HEK293 (cell line): ENCODE data around the gene SMIM29.

Experiments used
- CTCF ChIA-PET: fragments of 350-600 bp; formaldehyde crosslinking; extraction: SDS; loops from one replicate; lab custom pipeline; 2021; ENCODE audit warnings: antibody characterized with exemption; lab: Yijun Ruan, JAX
- POLR2A ChIA-PET: fragments of 300-600 bp; formaldehyde crosslinking; extraction: SDS; loops from one replicate; lab custom pipeline; 2020; ENCODE audit warnings: antibody characterized with exemption, inconsistent platforms; lab: Yijun Ruan, JAX
- H3K27ac ChIP-seq: fragments of 200-500 bp; sonication (Bioruptor generic); 2 replicates; pipeline ENCODE4 v1.5.1; 2014; ENCODE audit warnings: low read depth, low read length, control low read depth, inconsistent platforms; ENCODE audit errors: extremely low read depth
- H3K36me3 ChIP-seq, 2 experiments: fragments of 200-500 bp in 1 of 2; sonication (Bioruptor generic) in 1 of 2; 1 replicate in 1 of 2; 2 replicates in 1 of 2; pipeline ENCODE4 v1.5.1; 2014 to 2017; ENCODE audit warnings: inconsistent platforms in 2 of 2, low read length in 2 of 2; ENCODE audit not compliant: control insufficient read depth in 2 of 2, insufficient read depth in 1 of 2
- H3K4me1 ChIP-seq: fragments of 200-500 bp; sonication (Bioruptor generic); 2 replicates; pipeline ENCODE4 v1.5.1; 2014; ENCODE audit warnings: mild to moderate bottlenecking, low read length, inconsistent platforms; ENCODE audit not compliant: control insufficient read depth, insufficient read depth
- H3K4me3 ChIP-seq: 2 replicates; pipeline ENCODE4 v1.5.1; 2011; ENCODE audit warnings: low read depth, mild to moderate bottlenecking, control low read depth, low read length, moderate library complexity
- H3K9me3 ChIP-seq: fragments of 200-500 bp; sonication (Bioruptor generic); 2 replicates; pipeline ENCODE4 v1.5.1; 2014; ENCODE audit warnings: low read depth, low read length, inconsistent platforms; ENCODE audit not compliant: control insufficient read depth, insufficient read depth
- GLI4 ChIP-seq: fragments of 450-650 bp; formaldehyde crosslinking; IDR thresholded peaks from 2 replicates; pipeline ENCODE4 v1.5.1; 2016; ENCODE audit warnings: missing biosample characterization, missing genetic modification characterization
- ZNF202 ChIP-seq: fragments of 450-650 bp; formaldehyde crosslinking; IDR thresholded peaks from 2 replicates; pipeline ENCODE4 v1.5.1; 2016; ENCODE audit warnings: missing biosample characterization, missing genetic modification characterization, borderline replicate concordance
- ZNF221 ChIP-seq: fragments of 450-650 bp; formaldehyde crosslinking; IDR thresholded peaks from 2 replicates; pipeline ENCODE4 v1.5.1; 2017; ENCODE audit warnings: missing biosample characterization, missing genetic modification characterization, borderline replicate concordance
- ZNF292 ChIP-seq: fragments of 450-650 bp; formaldehyde crosslinking; IDR thresholded peaks from 2 replicates; pipeline ENCODE4 v1.5.1; 2016; ENCODE audit warnings: low read depth, missing biosample characterization, missing genetic modification characterization, borderline replicate concordance
- ZNF433 ChIP-seq: fragments of 450-650 bp; formaldehyde crosslinking; IDR thresholded peaks from 2 replicates; pipeline ENCODE4 v1.5.1; 2016; ENCODE audit warnings: missing biosample characterization, missing genetic modification characterization, low read depth
- ZNF473 ChIP-seq: fragments of 450-650 bp; formaldehyde crosslinking; IDR thresholded peaks from 2 replicates; pipeline ENCODE4 v1.5.1; 2017; ENCODE audit warnings: missing biosample characterization, missing genetic modification characterization
- ZNF521 ChIP-seq: fragments of 450-650 bp; formaldehyde crosslinking; IDR thresholded peaks from 2 replicates; pipeline ENCODE4 v1.5.1; 2017; ENCODE audit warnings: missing biosample characterization, mild to moderate bottlenecking, missing genetic modification characterization
- ZNF629 ChIP-seq: fragments of 450-650 bp; formaldehyde crosslinking; IDR thresholded peaks from 2 replicates; pipeline ENCODE4 v1.5.1; 2017; ENCODE audit warnings: missing biosample characterization, missing genetic modification characterization
- ZNF776 ChIP-seq: fragments of 450-650 bp; formaldehyde crosslinking; IDR thresholded peaks from 2 replicates; pipeline ENCODE4 v1.5.0; 2017; ENCODE audit warnings: missing biosample characterization, missing genetic modification characterization, borderline replicate concordance
- ZNF791 ChIP-seq: fragments of 450-650 bp; formaldehyde crosslinking; IDR thresholded peaks from 2 replicates; pipeline ENCODE4 v1.5.1; 2016; ENCODE audit warnings: missing biosample characterization, missing genetic modification characterization
- TF ChIP-seq, protein P1 (sequence below): fragments of 450-650 bp; formaldehyde crosslinking; IDR thresholded peaks from 2 replicates; pipeline ENCODE4 v1.5.1; 2016; ENCODE audit warnings: missing biosample characterization, missing genetic modification characterization
- TF ChIP-seq, protein P2 (sequence below): fragments of 450-650 bp; formaldehyde crosslinking; IDR thresholded peaks from 2 replicates; pipeline ENCODE4 v1.5.1; 2017; ENCODE audit warnings: missing biosample characterization, missing genetic modification characterization
- TF ChIP-seq, protein P3 (sequence below): fragments of 450-650 bp; IDR thresholded peaks from 2 replicates; pipeline ENCODE4 v1.5.1; 2018; ENCODE audit warnings: missing biosample characterization, mild to moderate bottlenecking, missing genetic modification characterization
- TF ChIP-seq, protein P4 (sequence below): fragments of 450-650 bp; formaldehyde crosslinking; IDR thresholded peaks from 2 replicates; pipeline ENCODE4 v1.5.1; 2017; ENCODE audit warnings: missing biosample characterization, missing genetic modification characterization
- TF ChIP-seq, protein P5 (sequence below): fragments of 450-650 bp; formaldehyde crosslinking; IDR thresholded peaks from 2 replicates; pipeline ENCODE4 v1.5.1; 2016; ENCODE audit warnings: missing biosample characterization, missing genetic modification characterization

The SMIM29 gene

DNA sequence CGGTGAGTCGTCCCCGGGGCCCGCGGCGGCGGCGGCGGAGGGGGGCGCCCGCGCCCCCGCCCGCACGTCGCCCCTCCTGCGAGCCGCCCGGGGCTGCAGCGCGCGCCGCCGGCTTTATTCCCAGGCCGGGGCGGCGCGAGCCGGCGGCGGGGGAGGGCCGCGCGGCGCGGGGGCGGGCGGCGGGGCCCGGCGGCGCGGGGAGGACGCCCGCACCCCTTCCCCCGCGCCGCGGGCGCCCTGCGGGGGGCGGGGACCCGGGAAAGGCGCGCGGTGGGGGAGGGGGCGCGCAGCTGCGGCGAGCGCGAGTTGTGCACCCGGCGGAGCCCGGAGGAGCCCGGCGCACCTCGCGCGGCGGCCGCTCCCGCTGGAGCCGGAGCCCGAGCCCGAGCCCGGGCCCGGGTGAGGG is 11.5 kb downstream of the SMIM29 start:
- CTCF ChIA-PET = interaction anchor here (1.7 to 1.8 kb wide), 2 partner anchors 11 to 41 kb away, joined by 9 to 10 read pairs; partner anchors contain the start of gene SMIM29
- H3K27ac ChIP-seq = peak overlapping the region; percentile 88
- TF ChIP-seq ZNF202 (no peak), ZNF473 (no peak), GLI4 (tag by site-specific recombination) (no peak), ZNF776 (no peak), ZNF292 (no peak), ZNF433 (tag by site-specific recombination) (no peak), ZNF791 (no peak), ZNF221 (tag by site-specific recombination) (no peak), ZNF521 (no peak), ZNF629 (no peak)
- TF ChIP-seq, protein P1, sequence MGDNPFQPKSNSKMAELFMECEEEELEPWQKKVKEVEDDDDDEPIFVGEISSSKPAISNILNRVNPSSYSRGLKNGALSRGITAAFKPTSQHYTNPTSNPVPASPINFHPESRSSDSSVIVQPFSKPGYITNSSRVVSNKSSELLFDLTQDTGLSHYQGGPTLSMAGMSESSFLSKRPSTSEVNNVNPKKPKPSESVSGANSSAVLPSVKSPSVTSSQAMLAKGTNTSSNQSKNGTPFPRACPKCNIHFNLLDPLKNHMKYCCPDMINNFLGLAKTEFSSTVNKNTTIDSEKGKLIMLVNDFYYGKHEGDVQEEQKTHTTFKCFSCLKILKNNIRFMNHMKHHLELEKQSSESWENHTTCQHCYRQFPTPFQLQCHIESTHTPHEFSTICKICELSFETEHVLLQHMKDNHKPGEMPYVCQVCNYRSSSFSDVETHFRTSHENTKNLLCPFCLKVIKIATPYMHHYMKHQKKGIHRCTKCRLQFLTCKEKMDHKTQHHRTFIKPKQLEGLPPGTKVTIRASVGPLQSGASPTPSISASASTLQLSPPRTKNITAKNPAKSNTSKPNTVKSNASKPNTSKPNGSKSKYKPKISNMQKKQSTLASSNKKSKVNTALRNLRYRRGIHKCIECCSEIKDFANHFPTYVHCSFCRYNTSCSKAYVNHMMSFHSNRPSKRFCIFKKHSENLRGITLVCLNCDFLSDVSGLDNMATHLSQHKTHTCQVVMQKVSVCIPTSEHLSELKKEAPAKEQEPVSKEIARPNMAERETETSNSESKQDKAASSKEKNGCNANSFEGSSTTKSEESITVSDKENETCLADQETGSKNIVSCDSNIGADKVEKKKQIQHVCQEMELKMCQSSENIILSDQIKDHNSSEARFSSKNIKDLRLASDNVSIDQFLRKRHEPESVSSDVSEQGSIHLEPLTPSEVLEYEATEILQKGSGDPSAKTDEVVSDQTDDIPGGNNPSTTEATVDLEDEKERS (tag by site-specific recombination) = no peak
- TF ChIP-seq, protein P2, sequence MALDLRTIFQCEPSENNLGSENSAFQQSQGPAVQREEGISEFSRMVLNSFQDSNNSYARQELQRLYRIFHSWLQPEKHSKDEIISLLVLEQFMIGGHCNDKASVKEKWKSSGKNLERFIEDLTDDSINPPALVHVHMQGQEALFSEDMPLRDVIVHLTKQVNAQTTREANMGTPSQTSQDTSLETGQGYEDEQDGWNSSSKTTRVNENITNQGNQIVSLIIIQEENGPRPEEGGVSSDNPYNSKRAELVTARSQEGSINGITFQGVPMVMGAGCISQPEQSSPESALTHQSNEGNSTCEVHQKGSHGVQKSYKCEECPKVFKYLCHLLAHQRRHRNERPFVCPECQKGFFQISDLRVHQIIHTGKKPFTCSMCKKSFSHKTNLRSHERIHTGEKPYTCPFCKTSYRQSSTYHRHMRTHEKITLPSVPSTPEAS (tag by site-specific recombination) = no peak
- TF ChIP-seq, protein P3, sequence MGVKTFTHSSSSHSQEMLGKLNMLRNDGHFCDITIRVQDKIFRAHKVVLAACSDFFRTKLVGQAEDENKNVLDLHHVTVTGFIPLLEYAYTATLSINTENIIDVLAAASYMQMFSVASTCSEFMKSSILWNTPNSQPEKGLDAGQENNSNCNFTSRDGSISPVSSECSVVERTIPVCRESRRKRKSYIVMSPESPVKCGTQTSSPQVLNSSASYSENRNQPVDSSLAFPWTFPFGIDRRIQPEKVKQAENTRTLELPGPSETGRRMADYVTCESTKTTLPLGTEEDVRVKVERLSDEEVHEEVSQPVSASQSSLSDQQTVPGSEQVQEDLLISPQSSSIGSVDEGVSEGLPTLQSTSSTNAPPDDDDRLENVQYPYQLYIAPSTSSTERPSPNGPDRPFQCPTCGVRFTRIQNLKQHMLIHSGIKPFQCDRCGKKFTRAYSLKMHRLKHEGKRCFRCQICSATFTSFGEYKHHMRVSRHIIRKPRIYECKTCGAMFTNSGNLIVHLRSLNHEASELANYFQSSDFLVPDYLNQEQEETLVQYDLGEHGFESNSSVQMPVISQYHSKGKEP (tag by site-specific recombination) = no peak
- TF ChIP-seq, protein P4, sequence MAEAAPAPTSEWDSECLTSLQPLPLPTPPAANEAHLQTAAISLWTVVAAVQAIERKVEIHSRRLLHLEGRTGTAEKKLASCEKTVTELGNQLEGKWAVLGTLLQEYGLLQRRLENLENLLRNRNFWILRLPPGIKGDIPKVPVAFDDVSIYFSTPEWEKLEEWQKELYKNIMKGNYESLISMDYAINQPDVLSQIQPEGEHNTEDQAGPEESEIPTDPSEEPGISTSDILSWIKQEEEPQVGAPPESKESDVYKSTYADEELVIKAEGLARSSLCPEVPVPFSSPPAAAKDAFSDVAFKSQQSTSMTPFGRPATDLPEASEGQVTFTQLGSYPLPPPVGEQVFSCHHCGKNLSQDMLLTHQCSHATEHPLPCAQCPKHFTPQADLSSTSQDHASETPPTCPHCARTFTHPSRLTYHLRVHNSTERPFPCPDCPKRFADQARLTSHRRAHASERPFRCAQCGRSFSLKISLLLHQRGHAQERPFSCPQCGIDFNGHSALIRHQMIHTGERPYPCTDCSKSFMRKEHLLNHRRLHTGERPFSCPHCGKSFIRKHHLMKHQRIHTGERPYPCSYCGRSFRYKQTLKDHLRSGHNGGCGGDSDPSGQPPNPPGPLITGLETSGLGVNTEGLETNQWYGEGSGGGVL (tag by site-specific recombination) = no peak
- TF ChIP-seq, protein P5, sequence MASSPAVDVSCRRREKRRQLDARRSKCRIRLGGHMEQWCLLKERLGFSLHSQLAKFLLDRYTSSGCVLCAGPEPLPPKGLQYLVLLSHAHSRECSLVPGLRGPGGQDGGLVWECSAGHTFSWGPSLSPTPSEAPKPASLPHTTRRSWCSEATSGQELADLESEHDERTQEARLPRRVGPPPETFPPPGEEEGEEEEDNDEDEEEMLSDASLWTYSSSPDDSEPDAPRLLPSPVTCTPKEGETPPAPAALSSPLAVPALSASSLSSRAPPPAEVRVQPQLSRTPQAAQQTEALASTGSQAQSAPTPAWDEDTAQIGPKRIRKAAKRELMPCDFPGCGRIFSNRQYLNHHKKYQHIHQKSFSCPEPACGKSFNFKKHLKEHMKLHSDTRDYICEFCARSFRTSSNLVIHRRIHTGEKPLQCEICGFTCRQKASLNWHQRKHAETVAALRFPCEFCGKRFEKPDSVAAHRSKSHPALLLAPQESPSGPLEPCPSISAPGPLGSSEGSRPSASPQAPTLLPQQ (tag by site-specific recombination) = no peak
- H3K36me3 ChIP-seq = peaks cover 0 to 31% of the 10 kb centered on the region in 2 experiments; a peak in 1 of 3 replicates
- H3K4me1 ChIP-seq = peaks cover 6% of the 10 kb centered on the region; the same call in 1 of the 2 replicates
- H3K4me3 ChIP-seq = peak overlapping the region; percentile 67
- no peaks in the 10 kb centered on the region for H3K9me3 ChIP-seq
- POLR2A ChIA-PET = interaction anchor here (0.6 to 1.7 kb wide), 10 partner anchors 8 to 526 kb away, joined by 3 to 23 read pairs (median 4); partner anchors contain the start of genes SMIM29 and UQCC2
